H1 (cell line): ENCODE data around the gene CRTC1. TPM values are rescaled to one million over a fixed set of nuclear protein-coding genes. Genes with fewer than 3 reads are reported as not detected.

Experiments
- CTCF ChIA-PET: fragments of 300-600 bp; sonication (Branson Sonifier 250); formaldehyde crosslinking; loops from one replicate; lab custom pipeline; 2021; ENCODE audit not compliant: partially characterized antibody; lab: Charles Lee
- POLR2A ChIA-PET: fragments of 300-600 bp; sonication (Branson Sonifier 250); formaldehyde crosslinking; loops from one replicate; lab custom pipeline; 2021; ENCODE audit warnings: inconsistent platforms; ENCODE audit not compliant: partially characterized antibody; lab: Charles Lee
- DNase-seq, 2 experiments: peaks; one replicate each; pipeline versions ENCODE4 v3.0.0 to v3.0.0-alpha.2; 2010 to 2022; ENCODE audit warnings: low spot score in 2 of 2, low read depth in 1 of 2, mixed read lengths in 1 of 2
- FAIRE-seq: peaks from 2 replicates; lab custom pipeline; 2011; peaks lifted over from hg19 to GRCh38; lab: Jason Lieb, UNC
- H2AFZ ChIP-seq: 2 replicates; pipeline ENCODE4 v1.8.1; 2012; ENCODE audit warnings: low read length, inconsistent platforms
- H2AK5ac ChIP-seq: 2 replicates; pipeline ENCODE4 v1.6.1; 2013; ENCODE audit warnings: low read depth, low read length
- H2BK120ac ChIP-seq: replicated peaks from 2 replicates; pipeline ENCODE3; 2013; ENCODE audit warnings: low read depth, low read length, inconsistent platforms
- H2BK12ac ChIP-seq: 2 replicates; pipeline ENCODE4 v1.6.1; 2013; ENCODE audit warnings: low read depth, low read length
- H2BK15ac ChIP-seq: 2 replicates; pipeline ENCODE4 v1.6.1; 2013; ENCODE audit warnings: low read length
- H2BK20ac ChIP-seq: 2 replicates; pipeline ENCODE4 v1.6.1; 2013; ENCODE audit warnings: low read length
- H2BK5ac ChIP-seq: 2 replicates; pipeline ENCODE4 v1.6.1; 2013; ENCODE audit warnings: low read depth, low read length
- H3K14ac ChIP-seq: 2 replicates; pipeline ENCODE4 v1.6.1; 2013; ENCODE audit warnings: inconsistent platforms; ENCODE audit not compliant: insufficient read length
- H3K18ac ChIP-seq: 2 replicates; pipeline ENCODE4 v1.6.1; 2013; ENCODE audit warnings: low read length; ENCODE audit errors: extremely low read depth
- H3K23ac ChIP-seq: 2 replicates; pipeline ENCODE4 v1.6.1; 2013; ENCODE audit warnings: inconsistent platforms; ENCODE audit not compliant: insufficient read length
- H3K23me2 ChIP-seq: 2 replicates; pipeline ENCODE4 v1.6.1; 2013; ENCODE audit warnings: low read depth, low read length
- H3K27ac ChIP-seq: 2 replicates; pipeline ENCODE4 v1.6.1; 2011; ENCODE audit warnings: low read depth, low read length, inconsistent platforms
- H3K27me3 ChIP-seq, 4 experiments: replicated peaks in 1 of 4; 1 replicate in 1 of 4; 2 replicates in 3 of 4; pipeline versions ENCODE4 v1.6.1 to v1.8.1; 2011 to 2013; ENCODE audit warnings: low read length in 3 of 4, mild to moderate bottlenecking in 3 of 4, inconsistent platforms in 2 of 4, mixed read lengths in 2 of 4, moderate library complexity in 1 of 4; ENCODE audit not compliant: control insufficient read depth in 3 of 4, insufficient read depth in 3 of 4; ENCODE audit errors: extremely low read depth in 1 of 4
- H3K36me3 ChIP-seq, 4 experiments: 2 replicates each; pipeline versions ENCODE4 v1.6.1 to v1.8.1; 2011 to 2013; ENCODE audit warnings: mild to moderate bottlenecking in 4 of 4, low read length in 3 of 4, moderate library complexity in 2 of 4, control low read depth in 1 of 4, inconsistent platforms in 1 of 4; ENCODE audit not compliant: insufficient read depth in 4 of 4, control insufficient read depth in 2 of 4
- H3K4ac ChIP-seq: replicated peaks from 2 replicates; pipeline ENCODE3; 2013; ENCODE audit warnings: low read length, low read depth, mixed read lengths, inconsistent platforms; ENCODE audit not compliant: insufficient read length
- H3K4me1 ChIP-seq, 4 experiments: replicated peaks in 1 of 4; 1 replicate in 1 of 4; 2 replicates in 3 of 4; pipeline versions ENCODE4 v1.6.1 to v1.8.1; 2011 to 2013; ENCODE audit warnings: low read length in 3 of 4, inconsistent platforms in 2 of 4, mixed read lengths in 1 of 4; ENCODE audit not compliant: insufficient read depth in 4 of 4, control insufficient read depth in 3 of 4
- H3K4me2 ChIP-seq, 2 experiments: 2 replicates each; pipeline versions ENCODE4 v1.6.1 to v1.8.1; 2011 to 2013; ENCODE audit warnings: low read depth in 2 of 2, low read length in 2 of 2, control low read depth in 1 of 2, inconsistent platforms in 1 of 2, mild to moderate bottlenecking in 1 of 2; ENCODE audit not compliant: insufficient read depth in 1 of 2
- H3K4me3 ChIP-seq, 4 experiments: fragments of 200-600, 300-600 bp in 1 of 4; sonication (generic), shearing (Covaris generic), sonication (Bioruptor Twin) in 1 of 4; 2 replicates each; pipeline versions ENCODE4 v1.5.1 to v1.8.1; 2011 to 2016; ENCODE audit warnings: low read length in 4 of 4, low read depth in 3 of 4, control low read depth in 2 of 4, inconsistent platforms in 2 of 4, mild to moderate bottlenecking in 2 of 4, mixed read lengths in 1 of 4, moderate library complexity in 1 of 4; ENCODE audit not compliant: insufficient read depth in 2 of 4; ENCODE audit errors: extremely low read depth in 1 of 4
- H3K56ac ChIP-seq: replicated peaks from 2 replicates; pipeline ENCODE3; 2013; ENCODE audit warnings: low read depth, mild to moderate bottlenecking, mixed read lengths, low read length, inconsistent platforms; ENCODE audit not compliant: insufficient read length
- H3K79me1 ChIP-seq: 2 replicates; pipeline ENCODE4 v1.6.1; 2013; ENCODE audit warnings: low read depth, low read length, control low read depth
- H3K79me2 ChIP-seq, 2 experiments: 2 replicates each; pipeline versions ENCODE4 v1.6.1 to v1.8.1; 2012 to 2013; ENCODE audit warnings: low read length in 2 of 2, mild to moderate bottlenecking in 2 of 2, inconsistent platforms in 1 of 2; ENCODE audit not compliant: insufficient read depth in 2 of 2, control insufficient read depth in 1 of 2
- H3K9ac ChIP-seq, 4 experiments: replicated peaks in 1 of 4; 1 replicate in 1 of 4; 2 replicates in 3 of 4; pipeline versions ENCODE4 v1.6.1 to v1.8.1; 2011 to 2013; ENCODE audit warnings: low read depth in 3 of 4, low read length in 3 of 4, control low read depth in 2 of 4, mild to moderate bottlenecking in 2 of 4, moderate library complexity in 2 of 4, inconsistent platforms in 1 of 4; ENCODE audit errors: extremely low read depth in 1 of 4
- H3K9me3 ChIP-seq, 2 experiments: 2 replicates each; pipeline versions ENCODE4 v1.6.1 to v1.8.1; 2012 to 2013; ENCODE audit warnings: mild to moderate bottlenecking in 2 of 2, moderate library complexity in 2 of 2, control low read depth in 1 of 2, inconsistent platforms in 1 of 2, low read depth in 1 of 2, low read length in 1 of 2, mixed read lengths in 1 of 2; ENCODE audit not compliant: insufficient read depth in 2 of 2
- H4K20me1 ChIP-seq, 2 experiments: replicated peaks in 1 of 2; 2 replicates each; pipeline versions ENCODE3 to v1.8.1; 2011 to 2013; ENCODE audit warnings: inconsistent platforms in 2 of 2, low read length in 2 of 2, mild to moderate bottlenecking in 1 of 2; ENCODE audit not compliant: insufficient read depth in 2 of 2, control insufficient read depth in 1 of 2
- H4K5ac ChIP-seq: 2 replicates; pipeline ENCODE4 v1.6.1; 2013; ENCODE audit warnings: low read length, low read depth, mixed read lengths, inconsistent platforms; ENCODE audit not compliant: insufficient read length
- H4K8ac ChIP-seq: 2 replicates; pipeline ENCODE4 v1.8.0; 2013; ENCODE audit warnings: mild to moderate bottlenecking, moderate library complexity, low read length, inconsistent platforms; ENCODE audit not compliant: insufficient read depth; ENCODE audit errors: extremely low read depth
- H4K91ac ChIP-seq: replicated peaks from 2 replicates; pipeline ENCODE3; 2013; ENCODE audit warnings: low read length, mixed read lengths, inconsistent platforms; ENCODE audit not compliant: insufficient read length
- SRF ChIP-seq: IDR thresholded peaks from 2 replicates; pipeline ENCODE4 v1.6.1; 2011; ENCODE audit warnings: mild to moderate bottlenecking, low read depth, low read length, moderate library complexity
- SUZ12 ChIP-seq: fragments of 200-600 bp; sonication (generic); IDR thresholded peaks from 2 replicates; pipeline ENCODE4 v1.6.1; 2012; ENCODE audit warnings: mild to moderate bottlenecking, inconsistent platforms, low read length, moderate library complexity, mixed read lengths
- WGBS, 2 experiments: shearing (Covaris generic) in 1 of 2; methylation state at CpG; one replicate each; pipeline versions ENCODE4 v1.1.6 to v1.1.7; 2013 to 2015; ENCODE audit warnings: low lambda C conversion rate in 2 of 2, mixed read lengths in 2 of 2, inconsistent platforms in 1 of 2, low coverage in 1 of 2, missing lambda C conversion rate in 1 of 2; ENCODE audit not compliant: insufficient replicate concordance in 2 of 2, insufficient coverage in 1 of 2, insufficient read length in 1 of 2; ENCODE audit errors: extremely low coverage in 1 of 2, missing lambda C conversion rate in 1 of 2; 5-methylcytosine and 5-hydroxymethylcytosine counted together
- polyA plus RNA-seq, 7 experiments: library from polyadenylated mRNA; depleted of rRNA in 3 of 7; stranded (reverse) in 5 of 7; unstranded in 2 of 7; fragments of >200 nt in 5 of 7; fragments of 200-250 nt in 2 of 7; gene quantifications; 1 replicate in 5 of 7; 2 replicates in 1 of 7; 4 replicates in 1 of 7; pipeline versions ENCODE4 v1.2.1 to v1.2.3, GENCODE V29; 2011 to 2013; ENCODE audit warnings: missing spikeins in 2 of 7, mixed read lengths in 2 of 7
- total RNA-seq: library from RNA; stranded (reverse); fragmentation: NEBNext Ultra II Directional; extraction: Animal tissue kit (Norgen Biotek cat#: 25700); gene quantifications from 2 replicates; pipeline ENCODE4 v1.2.1, GENCODE V29; 2021

Gene CRTC1
- total and polyA plus RNA-seq, 2 of the 8 experiments (the other 6 are each of a cell fraction or from before 2014, with no cell fraction given), result 2.9 to 8.5 TPM

- 92% methylated on average over 14 of the region's 14 CpGs; no CpG with 5 or more reads in 1 of the 2 experiments for WGBS, 2 experiments
- TF ChIP-seq SRF (no peak), SUZ12 (no peak)
Observed at GRCh38 chr19:18742324-18742723, 58.8 kb downstream of the CRTC1 start.

More at GRCh38 chr19:18742324-18742723, 58.8 kb downstream of the CRTC1 start:
- Histone ChIP-seq H3K4me3 (no peak overlapping the region), H3K9me3 (no peaks in the 10 kb centered on the region), H3K4me2 (no peak overlapping the region), H4K20me1 (peaks cover 2 to 3% of the 10 kb centered on the region in 2 experiments), H3K14ac (no peak overlapping the region), H2BK12ac (no peak overlapping the region), H3K56ac (no peak overlapping the region), H2BK20ac (no peak overlapping the region), H3K23ac (no peak overlapping the region), H2BK15ac (no peak overlapping the region), H2AFZ (no peak overlapping the region), H3K4ac (no peak overlapping the region), H3K18ac (no peak overlapping the region), H3K36me3 (no peaks in the 10 kb centered on the region), H3K79me2 (no peaks in the 10 kb centered on the region), H3K23me2 (no peaks in the 10 kb centered on the region; the same call in 1 of the 2 replicates), H2BK120ac (no peak overlapping the region), H2AK5ac (no peak overlapping the region), H3K4me1 (peaks cover 0 to 15% (median 4%) of the 10 kb centered on the region in 4 experiments; a peak in 6 of 7 replicates), H2BK5ac (no peak overlapping the region), H4K91ac (no peak overlapping the region), H3K79me1 (peaks cover 2% of the 10 kb centered on the region; the same call in 1 of the 2 replicates), H3K27ac (no peak overlapping the region), H4K5ac (no peak overlapping the region), H4K8ac (no peak overlapping the region), H3K27me3 (no peaks in the 10 kb centered on the region), H3K9ac (no peak overlapping the region)
- no peak for FAIRE-seq
- DNase-seq, result no peak
- CTCF ChIA-PET, result interaction anchor here (0.5 to 1.8 kb wide), 7 partner anchors 10 to 1663 kb away, joined by 3 to 6 read pairs (median 5); no protein-coding TSS in a partner anchor
- POLR2A ChIA-PET, result interaction anchor here (0.9 kb wide), 1 partner anchor 11 kb away, joined by 3 read pairs; no protein-coding TSS in a partner anchor
